Esophagus squamous epithelium (tissue), 5 donors: ENCODE results near the gene WASHC2C. TPM values are rescaled to one million over a fixed set of nuclear protein-coding genes. Genes with fewer than 3 reads are reported as not detected.
"Not testable (repeated sequence)": the region's sequence is repeated elsewhere in the genome, so short reads cannot be mapped to it uniquely, and the experiment has no call there.

Experiments
- DNase-seq: peaks from one replicate; lab custom pipeline; 2025; lab: John Stamatoyannopoulos, UW
- H3K27ac ChIP-seq, 4 donors: fragments of 200-600 bp; sonication (generic); one replicate each; pipeline ENCODE4 v1.5.1; 2016 to 2019; ENCODE audit warnings: mild to moderate bottlenecking in 1 of 4
- H3K27me3 ChIP-seq, 4 donors: fragments of 200-600 bp; sonication (generic); 1 replicate in 3 of 4; 2 replicates in 1 of 4; pipeline versions ENCODE4 v1.5.1 to v1.6.0; 2017 to 2021; ENCODE audit warnings: antibody characterized with exemption in 1 of 4
- H3K36me3 ChIP-seq, 3 donors: fragments of 200-600 bp; sonication (generic); one replicate each; pipeline ENCODE4 v1.5.1; 2016 to 2019
- H3K4me1 ChIP-seq, 3 donors: fragments of 200-600 bp; sonication (generic); one replicate each; pipeline ENCODE4 v1.5.1; 2017 to 2019
- H3K4me3 ChIP-seq, 4 donors: fragments of 200-600 bp; sonication (generic); 1 replicate in 3 of 4; 2 replicates in 1 of 4; pipeline ENCODE4 v1.5.1; 2016 to 2019; ENCODE audit warnings: mild to moderate bottlenecking in 2 of 4, moderate library complexity in 1 of 4
- H3K9me3 ChIP-seq, 3 donors: fragments of 200-600 bp; sonication (generic); one replicate each; pipeline ENCODE4 v1.5.1; 2016 to 2019
- POLR2A ChIP-seq, 4 donors: fragments of 450-650 bp; IDR thresholded peaks; one replicate each; pipeline ENCODE4 v1.6.1; 2017; ENCODE audit warnings: antibody characterized with exemption in 4 of 4, mild to moderate bottlenecking in 4 of 4, moderate library complexity in 3 of 4
- WGBS, 2 donors: methylation state at CpG; one replicate each; pipeline ENCODE4 v1.1.5; 2018; 5-methylcytosine and 5-hydroxymethylcytosine counted together
- intact Hi-C: fragments of 100-400 bp; cut with DNase I; formaldehyde crosslinking; loops from one replicate; pipeline ENCODE4 v1.15.0; 2022
- total RNA-seq, 4 donors: library from RNA; depleted of rRNA; stranded (reverse); fragments of >200 nt; gene quantifications; one replicate each; pipeline ENCODE4 v1.1.0, GENCODE V29; 2016
- donor health status: DM: yes; HTN: yes; CAD: no.

Gene WASHC2C
- total RNA-seq = 10 to 100 TPM; 18.9 to 30.1 (median 19.7) TPM

GRCh38 chr10:45726703-45727420 is at the start of gene WASHC2C:
TSS of gene WASHC2C (plus strand) at chr10:45727266. CDS start at chr10:45727318, 52 bp downstream.
- peak in 3 of 4 donors; percentile 14 to 63 (median 41) for TF ChIP-seq POLR2A (IDR thresholded peaks at IDR 0.05)
- H3K4me1 ChIP-seq, H3K9me3 ChIP-seq, H3K36me3 ChIP-seq, H3K27me3 ChIP-seq, intact Hi-C loops: not testable (repeated sequence)
- peak; percentile 31 for DNase-seq
- H3K4me3 ChIP-seq = peak within 1 kb of the TSS; percentile 69 to 94 (median 76)
- H3K27ac ChIP-seq = peak within 1 kb of the TSS; percentile 83 to 90 (median 88)
- 0% methylated on average over 2 to 10 of the region's 49 CpGs for WGBS, 2 donors

GRCh38 chr10:45678467-45678866 is 48.6 kb upstream of the WASHC2C start:
- H3K9me3 ChIP-seq, H3K36me3 ChIP-seq, H3K27me3 ChIP-seq, H3K4me3 ChIP-seq, H3K27ac ChIP-seq, H3K4me1 ChIP-seq, intact Hi-C loops, DNase-seq: not testable (repeated sequence)
- WGBS, 2 donors = 100% methylated on average over 2 of the region's 14 CpGs; no CpG with 5 or more reads in 1 of the 2 donors

GRCh38 chr10:45710200-45710796 is 16.8 kb upstream of the WASHC2C start:
- H3K36me3 ChIP-seq, intact Hi-C loops, H3K4me1 ChIP-seq, H3K27me3 ChIP-seq, DNase-seq, H3K27ac ChIP-seq, H3K4me3 ChIP-seq, H3K9me3 ChIP-seq: not testable (repeated sequence)
- WGBS, 2 donors = 20 to 32% methylated on average over 2 to 3 of the region's 3 CpGs

GRCh38 chr10:45711223-45711622 is 15.8 kb upstream of the WASHC2C start:
- H3K4me3 ChIP-seq, H3K36me3 ChIP-seq, H3K4me1 ChIP-seq, H3K27me3 ChIP-seq, H3K9me3 ChIP-seq, DNase-seq, H3K27ac ChIP-seq, intact Hi-C loops: not testable (repeated sequence)
- WGBS, 2 donors = 35 to 75% methylated on average over 2 to 3 of the region's 5 CpGs

- intact Hi-C loops, H3K27ac ChIP-seq, DNase-seq, H3K9me3 ChIP-seq, H3K4me3 ChIP-seq, H3K4me1 ChIP-seq, H3K36me3 ChIP-seq, H3K27me3 ChIP-seq: not testable (repeated sequence)
- WGBS, 2 donors = 62 to 70% methylated on average over 3 of the region's 3 CpGs
Measured at GRCh38 chr10:45717053-45717452, 10.0 kb upstream of the WASHC2C start.

- H3K4me1 ChIP-seq, H3K4me3 ChIP-seq: not testable (repeated sequence)
- 76 to 78% methylated on average over 1 of the region's 1 CpG for WGBS, 2 donors
Measured at GRCh38 chr10:45717642-45718041, 9.4 kb upstream of the WASHC2C start.

GRCh38 chr10:45721503-45721902 is 5.6 kb upstream of the WASHC2C start:
- DNase-seq, H3K36me3 ChIP-seq, H3K4me3 ChIP-seq, H3K9me3 ChIP-seq, H3K27me3 ChIP-seq, intact Hi-C loops, H3K4me1 ChIP-seq, H3K27ac ChIP-seq: not testable (repeated sequence)
- WGBS, 2 donors = 73 to 82% methylated on average over 10 of the region's 10 CpGs

More at GRCh38 chr10:45717642-45718041, 9.4 kb upstream of the WASHC2C start:
- H3K36me3 ChIP-seq, DNase-seq, H3K27me3 ChIP-seq, intact Hi-C loops, H3K27ac ChIP-seq, H3K9me3 ChIP-seq: not testable (repeated sequence)

GRCh38 chr10:45723851-45724250 is 3.2 kb upstream of the WASHC2C start:
- intact Hi-C loops, DNase-seq, H3K4me1 ChIP-seq, H3K27me3 ChIP-seq, H3K9me3 ChIP-seq, H3K36me3 ChIP-seq, H3K27ac ChIP-seq, H3K4me3 ChIP-seq: not testable (repeated sequence)
- 85 to 89% methylated on average over 10 to 11 of the region's 11 CpGs for WGBS, 2 donors

- 0 to 2% methylated on average over 1 to 4 of the region's 45 CpGs for WGBS, 2 donors
- H3K27me3 ChIP-seq, H3K4me1 ChIP-seq, H3K9me3 ChIP-seq, DNase-seq, intact Hi-C loops: not testable (repeated sequence)
- Histone ChIP-seq H3K36me3 (peaks cover 0 to 16% (median 0%) of the 10 kb centered on the region in 3 donors), H3K27ac (peak overlapping the region; percentile 83 to 90 (median 88)), H3K4me3 (peak overlapping the region; percentile 69 to 94 (median 76))
- peak in 1 of 4 donors; percentile 4 for TF ChIP-seq POLR2A (IDR thresholded peaks at IDR 0.05)
Measured at GRCh38 chr10:45727421-45727965, 427 bp downstream of the WASHC2C start.
